22Rv1 (cell line): ENCODE measurements around the gene C1QC.

Experiments
- H3K27ac ChIP-seq: fragments of 450-650 bp; 2 replicates; pipeline ENCODE4 v1.5.1; 2017
- CTCF ChIP-seq: fragments of 450-650 bp; IDR thresholded peaks from 2 replicates; pipeline ENCODE4 v1.5.1; 2017; ENCODE audit warnings: mild to moderate bottlenecking
- ZFX ChIP-seq: fragments of 450-650 bp; IDR thresholded peaks from 2 replicates; pipeline ENCODE4 v1.6.1; 2017; ENCODE audit warnings: antibody characterized with exemption, borderline replicate concordance

The C1QC gene

DNA sequence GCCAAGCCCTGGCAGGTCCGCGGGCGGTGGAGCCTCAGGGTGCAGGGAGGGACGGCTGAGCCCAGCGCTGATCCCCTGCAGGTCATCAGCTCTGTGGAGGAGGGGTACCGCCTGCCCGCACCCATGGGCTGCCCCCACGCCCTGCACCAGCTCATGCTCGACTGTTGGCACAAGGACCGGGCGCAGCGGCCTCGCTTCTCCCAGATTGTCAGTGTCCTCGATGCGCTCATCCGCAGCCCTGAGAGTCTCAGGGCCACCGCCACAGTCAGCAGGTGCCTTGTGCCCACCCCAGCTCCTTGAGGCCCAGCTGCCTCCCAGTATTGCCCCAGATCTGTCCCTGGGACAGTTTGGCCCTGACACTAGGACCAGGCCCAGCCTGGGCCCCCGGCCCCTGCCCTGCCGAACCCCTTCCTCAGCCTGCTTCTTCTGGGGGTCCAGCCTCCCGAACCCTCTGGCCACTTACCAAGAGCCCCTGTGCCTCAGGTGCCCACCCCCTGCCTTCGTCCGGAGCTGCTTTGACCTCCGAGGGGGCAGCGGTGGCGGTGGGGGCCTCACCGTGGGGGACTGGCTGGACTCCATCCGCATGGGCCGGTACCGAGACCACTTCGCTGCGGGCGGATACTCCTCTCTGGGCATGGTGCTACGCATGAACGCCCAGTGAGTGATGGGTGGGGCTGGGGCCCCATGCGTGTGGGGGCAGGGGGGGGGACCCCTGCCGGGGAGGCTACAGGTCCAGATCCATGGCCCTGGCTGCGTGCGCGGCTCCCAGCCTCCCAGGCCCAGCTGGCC is 42.4 kb upstream of the C1QC start:
- no peak for TF ChIP-seq ZFX
- TF ChIP-seq CTCF = no peak

GRCh38 chr1:22601610-22602009 is 41.8 kb upstream of the C1QC start:
- H3K27ac ChIP-seq = no peak overlapping the region
- TF ChIP-seq CTCF (no peak), ZFX (no peak)

More for the DNA sequence above, 42.4 kb upstream of the C1QC start:
- H3K27ac ChIP-seq = no peak overlapping the region

DNA sequence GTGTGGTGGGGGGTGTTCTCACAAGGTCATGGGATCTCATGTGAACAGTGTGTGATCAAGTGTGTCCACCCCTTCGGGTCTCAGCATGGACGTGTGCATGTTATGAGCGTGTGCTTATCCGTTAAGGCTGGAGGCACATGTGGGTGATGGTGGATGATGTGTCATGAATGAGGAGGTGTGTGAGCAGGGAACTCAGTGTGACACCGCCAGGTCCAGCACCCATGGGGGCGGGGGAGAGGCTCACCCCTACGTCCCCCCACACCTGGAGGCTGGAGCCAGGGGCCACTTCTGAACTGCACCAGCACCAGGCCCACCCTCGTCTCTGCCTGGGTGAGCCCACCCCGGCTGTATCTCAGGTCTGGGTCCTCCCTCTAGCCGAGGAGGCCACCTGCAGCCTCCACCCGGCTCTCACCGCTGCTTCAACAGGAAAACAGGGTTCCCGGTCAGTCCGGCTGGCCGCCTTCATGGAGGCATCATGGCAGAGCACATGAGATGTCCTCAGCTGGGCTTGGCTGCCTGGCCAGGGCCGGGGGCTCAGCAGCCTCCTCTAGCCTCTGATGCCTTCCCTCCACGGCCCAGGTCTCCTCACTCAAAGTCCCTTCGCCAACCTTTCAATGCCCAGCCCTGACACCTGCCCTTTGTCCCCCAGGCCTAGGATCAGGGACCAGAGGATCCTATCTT is 41.2 kb upstream of the C1QC start:
- H3K27ac ChIP-seq = no peak overlapping the region
- no peak for TF ChIP-seq CTCF
- no peak for TF ChIP-seq ZFX

DNA sequence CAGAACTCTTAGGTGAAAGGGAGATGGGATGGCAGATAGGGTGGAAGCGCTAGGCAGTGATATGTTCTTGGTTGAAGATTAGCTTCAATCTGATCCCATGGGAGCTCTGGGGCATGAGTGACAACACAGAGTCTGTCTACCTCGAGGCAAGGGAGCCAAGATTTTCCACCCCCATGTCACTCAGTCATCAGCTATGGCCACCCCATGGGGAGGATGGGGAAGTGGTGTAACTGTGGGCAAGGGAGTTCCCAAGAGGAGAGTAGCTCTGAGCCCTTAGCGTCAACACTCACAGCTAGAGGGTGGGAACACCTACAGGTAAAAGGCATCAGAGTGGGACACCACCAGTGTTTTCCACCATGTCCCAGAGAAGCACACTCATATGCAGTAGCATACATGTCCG is 37.3 kb upstream of the C1QC start:
- no peak for TF ChIP-seq CTCF
- no peak for TF ChIP-seq ZFX
- H3K27ac ChIP-seq = no peak overlapping the region

GRCh38 chr1:22607154-22607553 is 36.3 kb upstream of the C1QC start:
- no peak overlapping the region for H3K27ac ChIP-seq
- no peak for TF ChIP-seq CTCF
- no peak for TF ChIP-seq ZFX

DNA sequence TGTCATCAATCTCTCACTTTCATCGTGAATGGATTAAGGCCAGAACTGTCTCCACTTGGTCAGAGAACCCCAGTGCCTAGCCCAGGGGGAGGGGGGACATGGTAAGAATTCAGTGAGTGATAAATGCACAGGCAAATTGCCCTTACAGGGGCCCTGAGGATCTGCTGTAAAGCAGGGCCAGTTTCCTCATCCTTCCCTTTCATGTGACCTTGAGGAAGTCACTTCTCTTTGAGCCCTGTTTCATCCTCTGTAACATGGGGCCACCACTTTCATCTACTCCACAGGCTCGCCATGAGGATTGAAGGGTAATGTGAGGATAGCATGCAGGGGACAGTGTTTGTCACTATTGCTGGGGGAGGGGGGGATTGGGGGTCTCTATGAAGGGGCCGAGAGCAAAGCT is 35.1 kb upstream of the C1QC start:
- no peak for TF ChIP-seq ZFX

GRCh38 chr1:22609291-22609690 is 34.1 kb upstream of the C1QC start:
- H3K27ac ChIP-seq = no peak overlapping the region
- TF ChIP-seq ZFX (no peak), CTCF (no peak)

More for the DNA sequence above, 35.1 kb upstream of the C1QC start:
- no peak overlapping the region for H3K27ac ChIP-seq

DNA sequence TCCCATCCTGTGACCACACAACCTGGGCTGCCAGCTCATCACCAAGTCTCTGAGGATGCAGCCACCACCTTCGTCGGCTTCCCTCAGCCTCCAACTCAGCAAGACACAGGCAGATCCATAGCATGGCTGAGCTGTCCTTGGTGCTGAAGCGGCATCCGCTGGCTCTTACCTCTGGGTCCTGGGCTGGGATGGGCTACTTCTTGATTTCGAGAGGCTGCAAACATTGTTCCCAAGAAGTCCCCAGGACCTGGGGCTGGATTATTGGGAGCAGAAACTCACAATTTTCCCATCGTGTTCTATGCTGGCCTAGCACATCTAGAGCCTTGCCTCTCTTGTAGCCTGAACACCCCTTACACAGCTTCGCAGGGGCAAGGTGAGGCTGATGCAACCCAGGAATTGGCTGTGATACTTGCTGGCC is 31.9 kb upstream of the C1QC start:
- no peak for TF ChIP-seq ZFX
- TF ChIP-seq CTCF = no peak
- H3K27ac ChIP-seq = no peak overlapping the region
